IMR-90 (cell line): ENCODE measurements around the gene HNRNPAB. TPM values are rescaled to one million over a fixed set of nuclear protein-coding genes. Genes with fewer than 3 reads are reported as not detected.

Experiments
- ATAC-seq: fragments of 200-7000 bp; cut with Tn5 transposase; 2 replicates; pipeline ENCODE4 v1.9.1; 2020; ENCODE audit warnings: low read depth, mild to moderate bottlenecking, moderate library complexity
- BruUV-seq: library from RNA; stranded (reverse); fragments of 400-500 nt; replicated peaks from 2 replicates; lab custom pipeline; 2021; lab: Mats Ljungman, UMichigan
- CTCF ChIA-PET: fragments of 300-600 bp; formaldehyde crosslinking; extraction: SDS; loops from one replicate; lab custom pipeline; 2021; ENCODE audit warnings: antibody characterized with exemption; lab: Yijun Ruan, JAX
- POLR2A ChIA-PET: fragments of 300-600 bp; sonication (Branson Sonifier 250); formaldehyde crosslinking; loops from one replicate; lab custom pipeline; 2022; ENCODE audit warnings: antibody characterized with exemption; ENCODE audit not compliant: unreplicated experiment; lab: Charles Lee
- DNase-seq: peaks from one replicate; pipeline ENCODE4 v3.0.0; 2013
- H2AFZ ChIP-seq: replicated peaks from 2 replicates; pipeline ENCODE3; 2013; ENCODE audit warnings: low read length, mild to moderate bottlenecking; ENCODE audit not compliant: poor library complexity
- H2AK5ac ChIP-seq: 2 replicates; pipeline ENCODE4 v1.6.1; 2013; ENCODE audit warnings: low read depth, low read length, inconsistent platforms
- H2AK9ac ChIP-seq: replicated peaks from 2 replicates; pipeline ENCODE3; 2013; ENCODE audit warnings: mild to moderate bottlenecking, low read depth, low read length, moderate library complexity; ENCODE audit not compliant: poor library complexity
- H2BK120ac ChIP-seq: 2 replicates; pipeline ENCODE4 v1.6.1; 2013; ENCODE audit warnings: low read depth, low read length, inconsistent platforms
- H2BK15ac ChIP-seq: 3 replicates; pipeline ENCODE4 v1.6.1; 2013; ENCODE audit warnings: low read depth, low read length, inconsistent platforms
- H2BK20ac ChIP-seq: 2 replicates; pipeline ENCODE4 v1.6.1; 2013; ENCODE audit warnings: low read depth, mild to moderate bottlenecking, inconsistent platforms, low read length, moderate library complexity
- H2BK5ac ChIP-seq: 2 replicates; pipeline ENCODE4 v1.6.1; 2013; ENCODE audit warnings: mild to moderate bottlenecking, low read depth, low read length, inconsistent platforms; ENCODE audit not compliant: poor library complexity, severe bottlenecking
- H3K14ac ChIP-seq: replicated peaks from 2 replicates; pipeline ENCODE4 v1.6.1; 2013; ENCODE audit warnings: low read depth, low read length, inconsistent platforms
- H3K18ac ChIP-seq: 2 replicates; pipeline ENCODE4 v1.6.1; 2013; ENCODE audit warnings: low read depth, low read length, control low read depth
- H3K23ac ChIP-seq: 2 replicates; pipeline ENCODE4 v1.6.1; 2013; ENCODE audit warnings: low read depth, low read length, inconsistent platforms
- H3K27ac ChIP-seq: 2 replicates; pipeline ENCODE4 v1.5.1; 2013; ENCODE audit warnings: mild to moderate bottlenecking, control low read depth, low read length; ENCODE audit not compliant: insufficient read depth
- H3K27me3 ChIP-seq: 2 replicates; pipeline ENCODE4 v1.6.1; 2013; ENCODE audit warnings: low read length; ENCODE audit not compliant: control insufficient read depth, insufficient read depth
- H3K36me3 ChIP-seq: 2 replicates; pipeline ENCODE4 v1.6.1; 2013; ENCODE audit warnings: low read length, mixed read lengths; ENCODE audit not compliant: control insufficient read depth, insufficient read depth
- H3K4ac ChIP-seq: 2 replicates; pipeline ENCODE4 v1.6.1; 2013; ENCODE audit warnings: low read depth, low read length, inconsistent platforms
- H3K4me1 ChIP-seq: 2 replicates; pipeline ENCODE4 v1.6.1; 2013; ENCODE audit warnings: low read length, mixed read lengths; ENCODE audit not compliant: control insufficient read depth, insufficient read depth
- H3K4me2 ChIP-seq: 2 replicates; pipeline ENCODE4 v1.6.1; 2013; ENCODE audit warnings: low read depth, mild to moderate bottlenecking, control low read depth, low read length, moderate library complexity
- H3K4me3 ChIP-seq: 2 replicates; pipeline ENCODE4 v1.5.1; 2013; ENCODE audit warnings: low read depth, mild to moderate bottlenecking, control low read depth, low read length, moderate library complexity; ENCODE audit not compliant: insufficient read depth
- H3K56ac ChIP-seq: 2 replicates; pipeline ENCODE4 v1.6.1; 2013; ENCODE audit warnings: low read length, inconsistent platforms; ENCODE audit not compliant: insufficient read depth; ENCODE audit errors: extremely low read depth
- H3K79me1 ChIP-seq, 2 experiments: 2 replicates each; pipeline ENCODE4 v1.6.1; 2013; ENCODE audit warnings: low read length in 2 of 2, inconsistent platforms in 1 of 2, low read depth in 1 of 2
- H3K9ac ChIP-seq: 2 replicates; pipeline ENCODE4 v1.6.1; 2013; ENCODE audit warnings: low read depth, low read length, control low read depth
- H3K9me1 ChIP-seq: 2 replicates; pipeline ENCODE4 v1.6.1; 2013; ENCODE audit warnings: low read length, inconsistent platforms; ENCODE audit not compliant: insufficient read depth
- H3K9me3 ChIP-seq: 2 replicates; pipeline ENCODE4 v1.6.1; 2013; ENCODE audit warnings: low read length; ENCODE audit not compliant: control insufficient read depth, insufficient read depth
- H4K20me1 ChIP-seq: 2 replicates; pipeline ENCODE4 v1.6.1; 2013; ENCODE audit warnings: low read length, inconsistent platforms; ENCODE audit not compliant: insufficient read depth
- H4K5ac ChIP-seq: 2 replicates; pipeline ENCODE4 v1.6.1; 2013; ENCODE audit warnings: mild to moderate bottlenecking, low read depth, low read length, control low read depth
- H4K8ac ChIP-seq, 2 experiments: 2 replicates each; pipeline ENCODE4 v1.6.1; 2013; ENCODE audit warnings: low read depth in 2 of 2, low read length in 2 of 2, control low read depth in 1 of 2, inconsistent platforms in 1 of 2
- H4K91ac ChIP-seq: 2 replicates; pipeline ENCODE4 v1.6.1; 2013; ENCODE audit warnings: low read depth, low read length, inconsistent platforms; ENCODE audit not compliant: insufficient read depth
- BHLHE40 ChIP-seq: fragments of 150-350 bp; IDR thresholded peaks from 2 replicates; pipeline ENCODE4 v1.6.1; 2016; ENCODE audit warnings: mild to moderate bottlenecking, low read depth, low read length
- CEBPB ChIP-seq: IDR thresholded peaks from 2 replicates; pipeline ENCODE4 v1.6.1; 2012; ENCODE audit warnings: low read depth, low read length, improper control_type of control experiment
- CHD1 ChIP-seq: IDR thresholded peaks from 2 replicates; pipeline ENCODE4 v1.6.1; 2012; ENCODE audit warnings: low read depth, low read length, improper control_type of control experiment
- MXI1 ChIP-seq: IDR thresholded peaks from 2 replicates; pipeline ENCODE4 v1.6.1; 2012; ENCODE audit warnings: low read depth, mild to moderate bottlenecking, low read length, moderate library complexity, borderline replicate concordance
- POLR2A ChIP-seq: IDR thresholded peaks from 2 replicates; pipeline ENCODE4 v1.6.1; 2012; ENCODE audit warnings: mild to moderate bottlenecking, low read depth, low read length
- RCOR1 ChIP-seq: IDR thresholded peaks from 2 replicates; pipeline ENCODE4 v1.6.1; 2012; ENCODE audit warnings: mild to moderate bottlenecking, low read length, improper control_type of control experiment; ENCODE audit not compliant: insufficient replicate concordance
- WGBS, 2 experiments: methylation state at CpG; one replicate each; pipeline versions ENCODE4 v1.1.5 to v1.1.7; 2013; ENCODE audit warnings: missing lambda C conversion rate in 2 of 2; ENCODE audit not compliant: insufficient read length in 1 of 2; ENCODE audit errors: extremely low coverage in 2 of 2; 5-methylcytosine and 5-hydroxymethylcytosine counted together
- dilution Hi-C: fragments of 300-500 bp; cut with HindIII; formaldehyde crosslinking; loops from one replicate; pipeline ENCODE4 v1.14.3; 2018; ENCODE audit warnings: low sequenced_read_pairs; ENCODE audit not compliant: unreplicated experiment
- in situ Hi-C: fragments of 300-500 bp; cut with MboI; formaldehyde crosslinking; loops from 3 replicates; pipeline ENCODE4 v1.14.3; 2019; ENCODE audit warnings: low sequenced_read_pairs, inconsistent platforms, mixed read lengths
- intact Hi-C: fragments of 100-400 bp; cut with micrococcal nuclease; formaldehyde crosslinking; loops from 2 replicates; pipeline ENCODE4 v1.10.0; 2022
- polyA plus RNA-seq, 3 experiments: library from polyadenylated mRNA; depleted of rRNA; stranded (reverse); fragments of >200 nt; gene quantifications; 2 replicates each; pipeline ENCODE4 v1.2.3, GENCODE V29; 2012; ENCODE audit warnings: low replicate concordance in 1 of 3
- total RNA-seq: library from RNA; depleted of rRNA; stranded (reverse); fragments of >200 nt; gene quantifications from 2 replicates; pipeline ENCODE4 v1.2.3, GENCODE V29; 2012

The HNRNPAB gene
- total and polyA plus RNA-seq, 2 of the 4 experiments (the other 2 are of a cell fraction): 32.1 to 128 TPM

DNA sequence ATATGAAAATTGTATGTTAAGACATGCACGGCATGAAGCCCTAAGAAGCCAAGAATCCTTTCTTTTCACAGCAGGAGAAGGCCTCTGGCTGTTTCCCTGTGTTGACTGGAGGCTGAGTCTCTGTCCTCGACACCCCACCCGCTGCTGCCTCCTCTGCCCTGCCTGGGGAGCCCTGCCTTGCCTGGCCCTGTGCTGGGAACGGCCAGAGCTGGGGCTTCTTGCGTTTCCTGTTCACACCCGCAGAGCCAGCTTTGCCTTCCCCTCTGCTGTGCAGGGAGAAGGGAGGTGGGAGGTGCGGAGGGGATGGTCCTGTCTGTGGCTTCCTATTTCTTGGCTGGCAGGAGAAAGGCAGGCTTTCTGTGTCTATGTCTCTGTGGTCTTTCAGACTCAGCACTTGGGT is 10.3 kb upstream of the HNRNPAB start:
- dilution Hi-C loops: no loop called here
- no peak overlapping the region for H3K18ac ChIP-seq
- no peak overlapping the region for H2BK5ac ChIP-seq
- no CpG with 5 or more reads among the region's 7 CpGs for WGBS, 2 experiments
- no peak overlapping the region for H2AFZ ChIP-seq
- no peak overlapping the region for H2BK120ac ChIP-seq
- H4K20me1 ChIP-seq: no peaks in the 10 kb centered on the region
- no peaks in the 10 kb centered on the region for H3K9me1 ChIP-seq
- ChIA-PET CTCF (no interaction called here), POLR2A (no interaction called here)
- TF ChIP-seq CHD1 (no peak), POLR2A (no peak), MXI1 (no peak), BHLHE40 (no peak), RCOR1 (no peak), CEBPB (no peak)
- no peak overlapping the region for H4K5ac ChIP-seq
- H3K4me2 ChIP-seq: no peak overlapping the region
- in situ Hi-C loops: no loop called here
- no peak overlapping the region for H2AK5ac ChIP-seq
- H3K4me1 ChIP-seq: no peaks in the 10 kb centered on the region
- H3K14ac ChIP-seq: no peak overlapping the region
- no peak overlapping the region for H3K56ac ChIP-seq
- ATAC-seq: no peak
- no peak overlapping the region for H2BK20ac ChIP-seq
- intact Hi-C loops: no loop called here
- no TSS peak for BruUV-seq
- no peak overlapping the region for H4K91ac ChIP-seq
- H3K4ac ChIP-seq: no peak overlapping the region
- peaks cover 23% of the 10 kb centered on the region; the same call in 1 of the 2 replicates for H3K27me3 ChIP-seq
- H3K27ac ChIP-seq: no peak overlapping the region
- no peaks in the 10 kb centered on the region for H3K79me1 ChIP-seq
- H2BK15ac ChIP-seq: no peak overlapping the region
- no peak overlapping the region for H2AK9ac ChIP-seq
- no peak overlapping the region for H3K4me3 ChIP-seq
- H3K9me3 ChIP-seq: peaks cover 5% of the 10 kb centered on the region; the same call in 1 of the 2 replicates
- H3K9ac ChIP-seq: no peak overlapping the region
- no peak overlapping the region for H3K23ac ChIP-seq
- no peaks in the 10 kb centered on the region for H3K36me3 ChIP-seq
- no peak overlapping the region for H4K8ac ChIP-seq
- no peak for DNase-seq
